NCI-H2107 (cell line): ENCODE results near the gene LRRC72.
"Not testable (repeated sequence)": the region's sequence is repeated elsewhere in the genome, so short reads cannot be mapped to it uniquely, and the experiment has no call there.

Source experiments
- DNase-seq: peaks from one replicate; lab custom pipeline; 2025; lab: John Stamatoyannopoulos, UW

Gene LRRC72

GRCh38 chr7:16529697-16530096 lies 3.1 kb downstream of the LRRC72 start:
- no peak for DNase-seq

GRCh38 chr7:16531707-16532106 lies 5.1 kb downstream of the LRRC72 start:
- DNase-seq, result no peak

- DNase-seq, result no peak
Observed at GRCh38 chr7:16532272-16532671, 5.6 kb downstream of the LRRC72 start.

- no peak for DNase-seq
Observed at GRCh38 chr7:16535500-16535899, 8.9 kb downstream of the LRRC72 start.

- DNase-seq, result not testable (repeated sequence)
Observed at GRCh38 chr7:16540559-16540958, 13.9 kb downstream of the LRRC72 start.

GRCh38 chr7:16542401-16542800 lies 15.8 kb downstream of the LRRC72 start:
- no peak for DNase-seq

GRCh38 chr7:16543456-16543855 lies 16.8 kb downstream of the LRRC72 start:
- no peak for DNase-seq

GRCh38 chr7:16546921-16547505 lies 20.4 kb downstream of the LRRC72 start:
- DNase-seq, result no peak

- DNase-seq, result no peak
Observed at GRCh38 chr7:16548428-16548827, 21.8 kb downstream of the LRRC72 start.

GRCh38 chr7:16550671-16551070 lies 24.0 kb downstream of the LRRC72 start:
- DNase-seq, result no peak

GRCh38 chr7:16554518-16555236 lies 28.1 kb downstream of the LRRC72 start:
- no peak for DNase-seq

- no peak for DNase-seq
Observed at GRCh38 chr7:16556359-16556758, 29.7 kb downstream of the LRRC72 start.

- DNase-seq, result no peak
Observed at GRCh38 chr7:16558761-16559302, 32.2 kb downstream of the LRRC72 start.

- no peak for DNase-seq
Observed at GRCh38 chr7:16559497-16560179, 33.0 kb downstream of the LRRC72 start.

- no peak for DNase-seq
Observed at GRCh38 chr7:16561943-16562342, 35.3 kb downstream of the LRRC72 start.

GRCh38 chr7:16562456-16563220 lies 36.0 kb downstream of the LRRC72 start:
- no peak for DNase-seq

- no peak for DNase-seq
Observed at GRCh38 chr7:16563281-16564022, 36.8 kb downstream of the LRRC72 start.

GRCh38 chr7:16564023-16564380 lies 37.4 kb downstream of the LRRC72 start:
- DNase-seq, result no peak

GRCh38 chr7:16564909-16565426 lies 38.3 kb downstream of the LRRC72 start:
- DNase-seq, result peak; percentile 41

GRCh38 chr7:16571941-16572340 lies 45.3 kb downstream of the LRRC72 start:
- no peak for DNase-seq

GRCh38 chr7:16579216-16579615 lies 52.6 kb downstream of the LRRC72 start:
- peak; percentile 21 for DNase-seq
